ENCODE results near the gene EML6.

The EML6 gene

DNA sequence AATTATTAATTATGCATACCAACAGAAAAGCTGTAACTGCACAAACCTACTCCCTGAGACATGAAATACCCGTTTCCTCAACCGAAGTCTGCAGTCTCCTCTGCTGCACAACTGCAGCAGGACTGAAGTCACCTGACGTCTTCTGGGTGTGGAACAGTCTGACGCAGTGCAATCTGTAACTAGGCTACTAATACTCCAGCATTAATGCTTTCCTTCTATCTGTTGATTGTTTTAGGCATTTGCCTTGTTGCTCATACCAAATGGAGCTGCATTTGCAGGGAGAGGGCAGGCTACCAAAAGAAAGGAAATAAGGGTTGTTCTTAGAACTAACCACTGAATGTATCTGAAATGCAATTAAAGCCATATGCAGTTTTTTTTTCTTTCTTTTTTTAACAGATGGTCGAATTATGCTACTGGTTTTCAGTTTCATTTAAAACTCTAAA lies 286.7 kb downstream of the EML6 start:
- no peak overlapping the region for H3K4me3 ChIP-seq (ENCODE audit: low read depth, low read length)
- peak; percentile 50 for DNase-seq (ENCODE audit: low read depth, low spot score)
- TF ChIP-seq, protein P1, sequence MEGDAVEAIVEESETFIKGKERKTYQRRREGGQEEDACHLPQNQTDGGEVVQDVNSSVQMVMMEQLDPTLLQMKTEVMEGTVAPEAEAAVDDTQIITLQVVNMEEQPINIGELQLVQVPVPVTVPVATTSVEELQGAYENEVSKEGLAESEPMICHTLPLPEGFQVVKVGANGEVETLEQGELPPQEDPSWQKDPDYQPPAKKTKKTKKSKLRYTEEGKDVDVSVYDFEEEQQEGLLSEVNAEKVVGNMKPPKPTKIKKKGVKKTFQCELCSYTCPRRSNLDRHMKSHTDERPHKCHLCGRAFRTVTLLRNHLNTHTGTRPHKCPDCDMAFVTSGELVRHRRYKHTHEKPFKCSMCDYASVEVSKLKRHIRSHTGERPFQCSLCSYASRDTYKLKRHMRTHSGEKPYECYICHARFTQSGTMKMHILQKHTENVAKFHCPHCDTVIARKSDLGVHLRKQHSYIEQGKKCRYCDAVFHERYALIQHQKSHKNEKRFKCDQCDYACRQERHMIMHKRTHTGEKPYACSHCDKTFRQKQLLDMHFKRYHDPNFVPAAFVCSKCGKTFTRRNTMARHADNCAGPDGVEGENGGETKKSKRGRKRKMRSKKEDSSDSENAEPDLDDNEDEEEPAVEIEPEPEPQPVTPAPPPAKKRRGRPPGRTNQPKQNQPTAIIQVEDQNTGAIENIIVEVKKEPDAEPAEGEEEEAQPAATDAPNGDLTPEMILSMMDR (IDR thresholded peaks at IDR 0.05; ENCODE audit: low read depth, low read length): no peak
- in situ Hi-C loops (cut with HindIII; ENCODE audit: low sequenced_read_pairs): no loop called here

DNA sequence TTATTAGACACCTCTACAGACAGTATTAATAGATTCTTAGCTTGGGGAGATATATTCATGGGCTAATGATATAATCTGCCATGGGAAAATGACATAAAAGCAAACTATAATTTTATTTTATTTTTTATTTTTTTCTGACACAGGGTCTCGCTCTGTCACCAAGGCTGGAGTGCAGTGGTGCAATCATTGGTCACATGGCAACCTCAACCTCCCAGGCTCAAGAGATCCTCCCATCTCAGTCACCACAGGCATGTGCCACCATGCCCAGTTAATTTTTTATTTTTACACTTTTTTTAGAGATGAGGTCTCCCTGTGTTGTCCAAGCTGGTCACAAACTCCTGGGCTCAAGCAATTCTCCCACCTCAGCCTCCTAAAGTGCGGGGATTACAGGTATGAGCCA lies 287.5 kb downstream of the EML6 start:
- no peak for DNase-seq (ENCODE audit: low read depth, low spot score)
- in situ Hi-C loops (cut with HindIII; ENCODE audit: low sequenced_read_pairs): no loop called here
- H3K4me3 ChIP-seq (ENCODE audit: low read depth, low read length): no peak overlapping the region
- TF ChIP-seq, protein P1 (IDR thresholded peaks at IDR 0.05; ENCODE audit: low read depth, low read length): no peak

DNA sequence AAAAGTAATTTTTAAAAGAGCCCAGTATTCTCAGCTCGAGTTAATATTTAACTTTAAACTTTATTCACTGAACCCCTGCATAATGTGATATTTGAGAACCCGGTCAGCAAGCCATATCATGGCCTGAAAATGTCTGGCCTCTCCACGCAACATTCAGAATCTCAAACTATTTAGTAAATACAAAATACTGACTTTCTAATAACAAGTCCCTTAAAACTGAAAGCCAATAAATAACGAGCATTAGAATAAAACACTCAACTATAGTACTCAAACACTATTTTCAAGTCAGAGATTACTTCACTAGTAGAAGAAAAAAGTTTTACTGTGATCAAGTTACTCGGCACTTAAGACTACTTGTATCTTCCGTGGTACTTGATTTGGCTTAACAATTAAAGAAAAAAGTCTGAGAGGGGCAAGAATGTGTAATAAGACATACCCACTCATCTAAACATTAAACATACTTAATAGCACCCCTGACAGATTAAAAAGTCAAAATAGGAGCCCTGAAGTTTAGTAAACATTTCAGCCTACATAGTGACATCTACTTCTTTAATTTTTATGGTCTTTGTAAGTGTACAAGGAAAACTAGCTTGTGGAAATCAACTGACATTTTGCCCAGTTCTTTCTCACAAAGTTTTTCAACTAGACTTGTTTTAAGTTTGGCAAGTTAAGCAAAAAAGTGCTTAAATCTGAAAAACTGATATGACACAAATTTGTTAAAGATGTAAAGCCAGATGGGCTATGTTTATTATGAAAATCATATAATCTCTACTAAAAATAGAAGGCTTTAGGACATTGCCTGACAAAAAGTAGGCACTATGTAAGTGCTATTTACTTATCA lies 288.6 kb downstream of the EML6 start:
- H3K4me3 ChIP-seq (ENCODE audit: low read depth, low read length): no peak overlapping the region
- in situ Hi-C loops (cut with HindIII; ENCODE audit: low sequenced_read_pairs): no loop called here
- TF ChIP-seq, protein P1 (IDR thresholded peaks at IDR 0.05; ENCODE audit: low read depth, low read length): no peak
- no peak for DNase-seq (ENCODE audit: low read depth, low spot score)

DNA sequence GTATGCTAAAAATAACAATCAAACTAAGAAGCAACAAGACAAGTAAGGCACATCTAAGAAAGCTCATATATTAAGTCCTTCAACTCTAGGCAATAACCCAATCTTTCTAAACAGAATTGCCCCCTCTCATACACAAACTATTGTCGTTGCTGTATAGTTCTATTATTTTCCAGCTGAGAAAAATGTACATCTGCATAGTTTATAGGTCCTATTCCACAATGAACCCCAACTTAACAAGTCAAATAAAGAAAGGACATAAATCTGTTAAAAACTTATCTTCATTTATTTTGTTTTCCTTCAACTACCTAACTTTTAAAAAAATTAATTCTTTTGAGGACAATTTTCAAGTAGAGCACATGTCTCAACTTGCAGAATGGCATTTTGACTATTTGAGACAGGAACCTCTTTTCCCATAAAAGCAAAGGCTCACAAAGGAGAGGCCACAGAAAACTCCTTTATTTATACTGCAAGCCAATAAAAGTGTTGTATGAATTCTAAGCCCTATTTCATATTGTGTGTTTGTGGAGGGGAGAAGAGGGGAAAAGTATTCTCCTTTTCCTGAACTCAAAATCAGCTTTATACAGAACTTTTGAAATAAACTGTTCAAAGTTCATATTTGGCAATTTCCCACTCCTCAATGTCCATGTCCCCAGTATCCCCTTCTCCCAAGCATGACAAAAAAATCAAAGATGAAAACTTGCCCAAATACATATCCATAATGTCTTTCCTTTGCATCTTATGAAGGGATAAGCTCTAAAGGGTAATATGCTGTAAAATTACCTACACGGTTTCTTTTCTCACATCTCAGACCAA lies 289.4 kb downstream of the EML6 start:
- TF ChIP-seq, protein P1 (IDR thresholded peaks at IDR 0.05; ENCODE audit: low read depth, low read length): no peak
- H3K4me3 ChIP-seq (ENCODE audit: low read depth, low read length): no peak overlapping the region
- DNase-seq (ENCODE audit: low read depth, low spot score): no peak
- in situ Hi-C loops (cut with HindIII; ENCODE audit: low sequenced_read_pairs): no loop called here

DNA sequence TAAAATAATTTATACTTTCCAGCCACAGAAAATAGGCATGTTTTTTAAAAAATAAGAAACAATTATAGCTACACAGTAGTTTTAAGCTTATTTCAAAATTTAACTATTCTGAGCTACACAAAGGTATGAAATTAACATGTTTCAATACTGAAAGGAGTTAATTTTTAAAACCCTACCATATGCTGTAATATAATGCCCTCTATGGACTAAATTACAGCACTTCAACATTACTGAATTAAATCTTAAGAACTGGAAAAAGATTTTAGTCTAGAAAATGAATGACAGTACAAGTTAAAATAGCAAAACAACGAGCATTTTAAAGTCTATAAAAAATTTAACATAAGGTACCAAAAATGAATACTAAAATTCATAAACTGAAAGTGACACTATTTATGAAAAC lies 290.5 kb downstream of the EML6 start:
- TF ChIP-seq, protein P1 (IDR thresholded peaks at IDR 0.05; ENCODE audit: low read depth, low read length): no peak
- DNase-seq (ENCODE audit: low read depth, low spot score): no peak
- in situ Hi-C loops (cut with HindIII; ENCODE audit: low sequenced_read_pairs): no loop called here
- H3K4me3 ChIP-seq (ENCODE audit: low read depth, low read length): no peak overlapping the region

DNA sequence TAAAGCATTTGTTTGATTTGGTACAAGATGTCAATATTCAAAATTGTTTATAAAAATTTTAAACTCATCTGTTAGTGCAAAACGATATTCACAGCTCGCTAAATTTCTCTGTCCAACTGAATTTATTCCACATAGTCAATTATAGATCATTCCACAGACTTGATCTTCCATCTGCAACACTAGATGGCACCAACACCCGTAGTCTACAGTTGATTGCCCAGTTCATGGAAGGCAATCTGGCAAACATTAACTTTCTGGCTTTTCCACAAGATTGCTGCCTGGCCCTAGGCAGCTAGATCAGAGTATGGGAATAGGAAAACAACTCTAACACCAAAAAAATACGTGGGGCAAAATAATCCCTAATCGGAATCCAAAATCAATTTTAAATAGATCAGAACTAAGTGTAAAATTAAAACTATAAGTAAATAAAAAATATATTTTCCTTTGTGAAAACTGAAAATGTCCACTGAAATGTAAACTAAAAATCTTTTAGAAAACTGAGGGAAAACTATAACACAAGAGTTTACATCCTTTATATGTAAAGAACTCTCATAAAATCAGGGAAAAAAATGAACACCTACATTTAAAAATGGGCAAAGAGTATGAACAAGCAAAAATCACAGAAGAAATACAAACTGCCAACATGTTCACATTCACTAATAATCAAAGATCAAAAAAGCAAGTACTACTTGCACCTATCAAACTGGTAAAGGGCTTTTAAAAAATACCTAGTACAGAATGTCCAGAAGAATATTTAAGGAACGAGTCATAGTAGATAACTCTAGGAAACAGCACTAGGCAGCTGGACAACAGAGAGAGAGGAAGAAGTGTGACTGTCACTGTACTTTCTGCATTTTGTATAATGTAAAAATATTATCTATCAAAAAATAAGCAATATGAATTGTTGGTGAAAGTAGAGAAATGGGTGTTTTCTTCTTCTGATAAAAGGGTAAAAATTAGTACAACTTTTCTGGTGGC lies 291.8 kb downstream of the EML6 start:
- TF ChIP-seq, protein P1 (IDR thresholded peaks at IDR 0.05; ENCODE audit: low read depth, low read length): peak; percentile 65
- peak; percentile 71 for DNase-seq (ENCODE audit: low read depth, low spot score)
- H3K4me3 ChIP-seq (ENCODE audit: low read depth, low read length): no peak overlapping the region
- in situ Hi-C loops (cut with HindIII; ENCODE audit: low sequenced_read_pairs): no loop called here

All from astrocyte of the spinal cord (primary cell).